GM19395 (cell line): Measurements from ENCODE around the gene TYMP.

Experiments
- ATAC-seq: cut with Tn5 transposase; IDR thresholded peaks from one replicate; pipeline ENCODE4 v1.9.1; 2021; ENCODE audit warnings: mild to moderate bottlenecking, moderate library complexity; ENCODE audit not compliant: unreplicated experiment

TYMP gene

GRCh38 chr22:50529897-50530579 is at the start of gene TYMP:
Gene TYMP, minus strand, starts transcription at chr22:50530012. Its CDS starts 303 bp downstream, at chr22:50529709.
- ATAC-seq: no peak

- ATAC-seq: no peak
These were observed 49.0 kb upstream of the TYMP start for GRCh38 chr22:50578776-50579310.

- ATAC-seq: no peak
These were observed 48.4 kb upstream of the TYMP start, which contains the start of gene CPT1B for GRCh38 chr22:50577987-50578775. Gene CPT1B, minus strand, starts transcription at chr22:50578427. Its CDS starts 512 bp downstream, at chr22:50577915.

- ATAC-seq: no peak
These were observed 47.8 kb upstream of the TYMP start for GRCh38 chr22:50577697-50577986.

- no peak for ATAC-seq
These were observed 47.2 kb upstream of the TYMP start for GRCh38 chr22:50576806-50577696.

DNA sequence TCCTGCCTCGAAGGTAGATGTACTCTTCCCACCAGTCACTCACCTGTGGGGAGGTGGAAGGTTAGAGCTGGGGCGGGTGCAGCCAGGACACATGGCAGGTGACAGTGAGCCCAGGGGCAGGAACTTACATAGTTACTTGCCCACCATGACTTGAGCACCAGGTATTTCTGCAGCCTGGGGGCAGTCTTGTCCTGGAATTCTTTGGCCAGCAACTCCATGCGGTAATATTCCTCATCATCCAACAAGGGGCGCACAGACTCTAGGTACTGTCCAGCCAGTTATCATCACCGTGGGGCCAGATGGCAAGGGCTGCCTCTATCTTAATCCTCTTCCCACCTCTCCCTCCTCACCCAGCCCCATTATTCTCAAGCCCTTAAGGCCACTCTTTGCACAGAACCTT is 46.3 kb upstream of the TYMP start:
- ATAC-seq: no peak

- ATAC-seq: no peak
These were observed 45.7 kb upstream of the TYMP start for GRCh38 chr22:50575426-50575941.

- ATAC-seq: no peak
These were observed 44.6 kb upstream of the TYMP start for GRCh38 chr22:50574383-50574755.

- ATAC-seq: no peak
These were observed 43.9 kb upstream of the TYMP start for GRCh38 chr22:50573491-50574382.

- no peak for ATAC-seq
These were observed 43.2 kb upstream of the TYMP start for GRCh38 chr22:50572965-50573364.

GRCh38 chr22:50571264-50572175 is 41.7 kb upstream of the TYMP start:
- no peak for ATAC-seq

- ATAC-seq: no peak
These were observed 41.0 kb upstream of the TYMP start for GRCh38 chr22:50570861-50571260.

DNA sequence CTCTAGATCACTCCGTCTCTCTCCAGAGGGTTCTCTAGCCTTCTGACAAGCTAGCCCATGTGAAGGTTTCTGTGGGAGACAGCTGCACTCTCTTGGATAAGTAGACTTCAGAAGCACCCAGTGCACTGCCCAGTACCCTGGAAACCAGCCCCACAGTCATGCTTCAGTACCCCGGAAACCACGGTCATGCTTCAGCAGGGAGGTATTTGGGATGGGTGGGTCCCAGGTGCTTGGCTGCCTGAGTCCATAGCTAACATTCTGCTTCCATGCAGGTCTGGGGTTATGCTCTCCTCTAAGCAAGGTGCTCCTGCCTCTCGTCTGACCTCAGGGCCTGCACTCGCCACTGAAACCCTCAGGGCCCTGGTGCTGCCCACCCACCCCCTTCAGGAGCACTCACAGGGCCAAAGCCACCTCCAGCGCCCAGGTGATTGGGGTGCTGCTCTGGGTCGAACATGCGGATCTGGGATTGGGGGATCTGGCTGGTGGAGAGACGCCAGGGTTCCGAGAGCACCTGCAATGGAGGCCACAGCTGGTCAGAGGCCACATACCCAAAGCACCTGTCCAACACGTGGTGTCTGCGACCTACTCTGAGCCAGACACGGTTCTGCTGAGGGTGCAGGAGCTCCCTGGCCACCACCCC is 40.2 kb upstream of the TYMP start:
- ATAC-seq: no peak

GRCh38 chr22:50569041-50569459 is 39.2 kb upstream of the TYMP start:
- no peak for ATAC-seq

- ATAC-seq: no peak
These were observed 38.8 kb upstream of the TYMP start for GRCh38 chr22:50568626-50569025.

- ATAC-seq: no peak
These were observed 38.0 kb upstream of the TYMP start for GRCh38 chr22:50567721-50568252.

- ATAC-seq: no peak
These were observed 34.5 kb upstream of the TYMP start for GRCh38 chr22:50564289-50564688.
